IMR-90 (cell line): ENCODE results near the gene PTPRH. TPM values are rescaled to one million over a fixed set of nuclear protein-coding genes. Genes with fewer than 3 reads are reported as not detected.

Experiments used
- ATAC-seq: fragments of 200-7000 bp; cut with Tn5 transposase; 2 replicates; pipeline ENCODE4 v1.9.1; 2020; ENCODE audit warnings: low read depth, mild to moderate bottlenecking, moderate library complexity
- BruUV-seq: library from RNA; stranded (reverse); fragments of 400-500 nt; replicated peaks from 2 replicates; lab custom pipeline; 2021; lab: Mats Ljungman, UMichigan
- CTCF ChIA-PET: fragments of 300-600 bp; formaldehyde crosslinking; extraction: SDS; loops from one replicate; lab custom pipeline; 2021; ENCODE audit warnings: antibody characterized with exemption; lab: Yijun Ruan, JAX
- POLR2A ChIA-PET: fragments of 300-600 bp; sonication (Branson Sonifier 250); formaldehyde crosslinking; loops from one replicate; lab custom pipeline; 2022; ENCODE audit warnings: antibody characterized with exemption; ENCODE audit not compliant: unreplicated experiment; lab: Charles Lee
- DNase-seq: peaks from one replicate; pipeline ENCODE4 v3.0.0; 2013
- H2AFZ ChIP-seq: replicated peaks from 2 replicates; pipeline ENCODE3; 2013; ENCODE audit warnings: low read length, mild to moderate bottlenecking; ENCODE audit not compliant: poor library complexity
- H2AK5ac ChIP-seq: 2 replicates; pipeline ENCODE4 v1.6.1; 2013; ENCODE audit warnings: low read depth, low read length, inconsistent platforms
- H2AK9ac ChIP-seq: replicated peaks from 2 replicates; pipeline ENCODE3; 2013; ENCODE audit warnings: mild to moderate bottlenecking, low read depth, low read length, moderate library complexity; ENCODE audit not compliant: poor library complexity
- H2BK120ac ChIP-seq: 2 replicates; pipeline ENCODE4 v1.6.1; 2013; ENCODE audit warnings: low read depth, low read length, inconsistent platforms
- H2BK15ac ChIP-seq: 3 replicates; pipeline ENCODE4 v1.6.1; 2013; ENCODE audit warnings: low read depth, low read length, inconsistent platforms
- H2BK20ac ChIP-seq: 2 replicates; pipeline ENCODE4 v1.6.1; 2013; ENCODE audit warnings: low read depth, mild to moderate bottlenecking, inconsistent platforms, low read length, moderate library complexity
- H2BK5ac ChIP-seq: 2 replicates; pipeline ENCODE4 v1.6.1; 2013; ENCODE audit warnings: mild to moderate bottlenecking, low read depth, low read length, inconsistent platforms; ENCODE audit not compliant: poor library complexity, severe bottlenecking
- H3K14ac ChIP-seq: replicated peaks from 2 replicates; pipeline ENCODE4 v1.6.1; 2013; ENCODE audit warnings: low read depth, low read length, inconsistent platforms
- H3K18ac ChIP-seq: 2 replicates; pipeline ENCODE4 v1.6.1; 2013; ENCODE audit warnings: low read depth, low read length, control low read depth
- H3K23ac ChIP-seq: 2 replicates; pipeline ENCODE4 v1.6.1; 2013; ENCODE audit warnings: low read depth, low read length, inconsistent platforms
- H3K27ac ChIP-seq: 2 replicates; pipeline ENCODE4 v1.5.1; 2013; ENCODE audit warnings: mild to moderate bottlenecking, control low read depth, low read length; ENCODE audit not compliant: insufficient read depth
- H3K27me3 ChIP-seq: 2 replicates; pipeline ENCODE4 v1.6.1; 2013; ENCODE audit warnings: low read length; ENCODE audit not compliant: control insufficient read depth, insufficient read depth
- H3K36me3 ChIP-seq: 2 replicates; pipeline ENCODE4 v1.6.1; 2013; ENCODE audit warnings: low read length, mixed read lengths; ENCODE audit not compliant: control insufficient read depth, insufficient read depth
- H3K4ac ChIP-seq: 2 replicates; pipeline ENCODE4 v1.6.1; 2013; ENCODE audit warnings: low read depth, low read length, inconsistent platforms
- H3K4me1 ChIP-seq: 2 replicates; pipeline ENCODE4 v1.6.1; 2013; ENCODE audit warnings: low read length, mixed read lengths; ENCODE audit not compliant: control insufficient read depth, insufficient read depth
- H3K4me2 ChIP-seq: 2 replicates; pipeline ENCODE4 v1.6.1; 2013; ENCODE audit warnings: low read depth, mild to moderate bottlenecking, control low read depth, low read length, moderate library complexity
- H3K4me3 ChIP-seq: 2 replicates; pipeline ENCODE4 v1.5.1; 2013; ENCODE audit warnings: low read depth, mild to moderate bottlenecking, control low read depth, low read length, moderate library complexity; ENCODE audit not compliant: insufficient read depth
- H3K56ac ChIP-seq: 2 replicates; pipeline ENCODE4 v1.6.1; 2013; ENCODE audit warnings: low read length, inconsistent platforms; ENCODE audit not compliant: insufficient read depth; ENCODE audit errors: extremely low read depth
- H3K79me1 ChIP-seq, 2 experiments: 2 replicates each; pipeline ENCODE4 v1.6.1; 2013; ENCODE audit warnings: low read length in 2 of 2, inconsistent platforms in 1 of 2, low read depth in 1 of 2
- H3K9ac ChIP-seq: 2 replicates; pipeline ENCODE4 v1.6.1; 2013; ENCODE audit warnings: low read depth, low read length, control low read depth
- H3K9me1 ChIP-seq: 2 replicates; pipeline ENCODE4 v1.6.1; 2013; ENCODE audit warnings: low read length, inconsistent platforms; ENCODE audit not compliant: insufficient read depth
- H3K9me3 ChIP-seq: 2 replicates; pipeline ENCODE4 v1.6.1; 2013; ENCODE audit warnings: low read length; ENCODE audit not compliant: control insufficient read depth, insufficient read depth
- H4K20me1 ChIP-seq: 2 replicates; pipeline ENCODE4 v1.6.1; 2013; ENCODE audit warnings: low read length, inconsistent platforms; ENCODE audit not compliant: insufficient read depth
- H4K5ac ChIP-seq: 2 replicates; pipeline ENCODE4 v1.6.1; 2013; ENCODE audit warnings: mild to moderate bottlenecking, low read depth, low read length, control low read depth
- H4K8ac ChIP-seq, 2 experiments: 2 replicates each; pipeline ENCODE4 v1.6.1; 2013; ENCODE audit warnings: low read depth in 2 of 2, low read length in 2 of 2, control low read depth in 1 of 2, inconsistent platforms in 1 of 2
- H4K91ac ChIP-seq: 2 replicates; pipeline ENCODE4 v1.6.1; 2013; ENCODE audit warnings: low read depth, low read length, inconsistent platforms; ENCODE audit not compliant: insufficient read depth
- BHLHE40 ChIP-seq: fragments of 150-350 bp; IDR thresholded peaks from 2 replicates; pipeline ENCODE4 v1.6.1; 2016; ENCODE audit warnings: mild to moderate bottlenecking, low read depth, low read length
- FOS ChIP-seq: fragments of 150-350 bp; IDR thresholded peaks from 2 replicates; pipeline ENCODE4 v1.6.1; 2016; ENCODE audit warnings: low read depth, low read length
- MAZ ChIP-seq: IDR thresholded peaks from 2 replicates; pipeline ENCODE4 v1.6.1; 2012; ENCODE audit warnings: low read depth, mild to moderate bottlenecking, low read length, improper control_type of control experiment, moderate library complexity, borderline replicate concordance
- POLR2A ChIP-seq: IDR thresholded peaks from 2 replicates; pipeline ENCODE4 v1.6.1; 2012; ENCODE audit warnings: mild to moderate bottlenecking, low read depth, low read length
- RFX5 ChIP-seq: IDR thresholded peaks from 2 replicates; pipeline ENCODE4 v1.8.0; 2012; ENCODE audit warnings: low read depth, mild to moderate bottlenecking, low read length, moderate library complexity
- WGBS, 2 experiments: methylation state at CpG; one replicate each; pipeline versions ENCODE4 v1.1.5 to v1.1.7; 2013; ENCODE audit warnings: missing lambda C conversion rate in 2 of 2; ENCODE audit not compliant: insufficient read length in 1 of 2; ENCODE audit errors: extremely low coverage in 2 of 2; 5-methylcytosine and 5-hydroxymethylcytosine counted together
- dilution Hi-C: fragments of 300-500 bp; cut with HindIII; formaldehyde crosslinking; loops from one replicate; pipeline ENCODE4 v1.14.3; 2018; ENCODE audit warnings: low sequenced_read_pairs; ENCODE audit not compliant: unreplicated experiment
- in situ Hi-C: fragments of 300-500 bp; cut with MboI; formaldehyde crosslinking; loops from 3 replicates; pipeline ENCODE4 v1.14.3; 2019; ENCODE audit warnings: low sequenced_read_pairs, inconsistent platforms, mixed read lengths
- intact Hi-C: fragments of 100-400 bp; cut with micrococcal nuclease; formaldehyde crosslinking; loops from 2 replicates; pipeline ENCODE4 v1.10.0; 2022
- polyA plus RNA-seq, 3 experiments: library from polyadenylated mRNA; depleted of rRNA; stranded (reverse); fragments of >200 nt; gene quantifications; 2 replicates each; pipeline ENCODE4 v1.2.3, GENCODE V29; 2012; ENCODE audit warnings: low replicate concordance in 1 of 3
- total RNA-seq: library from RNA; depleted of rRNA; stranded (reverse); fragments of >200 nt; gene quantifications from 2 replicates; pipeline ENCODE4 v1.2.3, GENCODE V29; 2012
- TF ChIP-seq, protein P1 (sequence below): fragments of 150-350 bp; IDR thresholded peaks from 2 replicates; pipeline ENCODE4 v1.6.1; 2017; ENCODE audit warnings: mild to moderate bottlenecking, antibody characterized with exemption, low read length, low read depth

Gene PTPRH
- total and polyA plus RNA-seq, 2 of the 4 experiments (the other 2 are of a cell fraction) = 1.3 to 3.4 TPM

DNA sequence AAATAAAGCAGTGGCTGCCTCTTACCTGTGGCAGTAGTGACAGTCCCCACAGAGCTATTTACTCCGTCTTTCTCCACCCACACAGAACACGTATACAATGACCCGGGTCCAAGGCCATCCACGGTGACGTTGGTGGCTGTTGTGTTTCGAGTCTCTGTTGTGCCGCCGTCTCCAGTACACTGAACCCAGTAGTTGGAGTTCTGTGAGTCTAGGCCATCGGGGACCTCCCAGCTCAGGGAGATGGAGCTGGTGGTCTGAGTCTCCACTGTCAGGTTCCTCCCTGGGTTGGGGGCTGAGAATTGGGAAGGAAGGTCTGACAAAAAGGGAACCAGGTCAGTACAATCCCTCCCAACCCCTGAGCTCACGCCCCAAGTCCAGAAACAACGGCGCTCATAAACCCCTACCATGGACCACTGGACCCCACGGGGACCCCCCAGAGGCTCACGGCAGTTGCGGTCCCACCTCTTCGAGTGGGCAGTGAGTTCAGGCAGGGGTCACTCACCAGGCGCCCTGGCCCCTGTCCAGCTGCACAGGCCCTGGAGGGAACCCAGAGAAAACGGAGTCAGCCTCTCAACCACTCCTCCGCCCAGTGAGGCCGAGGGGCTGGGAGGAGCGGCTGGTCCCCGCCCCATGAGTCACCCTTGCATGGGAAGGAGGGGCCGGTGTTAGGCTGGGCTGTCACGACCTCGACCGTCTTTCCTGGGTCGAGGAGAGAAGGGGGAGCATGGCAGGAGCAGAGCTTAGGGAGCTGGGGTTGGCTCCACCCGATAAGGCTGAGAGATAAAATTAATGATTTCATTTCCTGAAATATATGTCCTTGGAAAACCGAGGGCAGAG lies 2.4 kb downstream of the PTPRH start:
- Histone ChIP-seq H2BK15ac (peak overlapping the region; percentile 85; the same call in 1 of the 3 replicates), H2AFZ (peak overlapping the region; percentile 86), H3K27ac (peak overlapping the region; percentile 21), H3K9ac (no peak overlapping the region), H4K20me1 (peaks cover 8% of the 10 kb centered on the region), H4K8ac (peak overlapping the region in 1 of 2 experiments; percentile 74; a peak in 2 of 4 replicates), H3K4me1 (peaks cover 21% of the 10 kb centered on the region), H3K36me3 (no peaks in the 10 kb centered on the region), H3K79me1 (no peaks in the 10 kb centered on the region), H3K23ac (no peak overlapping the region), H3K4ac (peak overlapping the region; percentile 46; the same call in 1 of the 2 replicates), H2AK9ac (peak overlapping the region; percentile 73), H3K14ac (no peak overlapping the region), H2AK5ac (peak overlapping the region; percentile 84), H3K4me2 (peak overlapping the region; percentile 47), H3K18ac (no peak overlapping the region), H4K5ac (no peak overlapping the region), H3K9me1 (peaks cover 8% of the 10 kb centered on the region; the same call in 1 of the 2 replicates), H4K91ac (peak overlapping the region; percentile 30; the same call in 1 of the 2 replicates), H2BK5ac (peak overlapping the region; percentile 41), H3K27me3 (no peaks in the 10 kb centered on the region), H3K9me3 (no peaks in the 10 kb centered on the region), H2BK120ac (peak overlapping the region; percentile 40), H3K4me3 (no peak overlapping the region), H3K56ac (no peak overlapping the region), H2BK20ac (peak overlapping the region; percentile 28; the same call in 1 of the 2 replicates)
- peak; percentile 86 for DNase-seq
- dilution Hi-C loops (no loop called here), intact Hi-C loops (no loop called here), in situ Hi-C loops (no loop called here)
- 3% methylated on average over 6 of the region's 29 CpGs; no CpG with 5 or more reads in 1 of the 2 experiments for WGBS, 2 experiments
- no TSS peak for BruUV-seq
- ATAC-seq = peak; percentile 97
- CTCF ChIA-PET = interaction anchor here (1.0 kb wide), 1 partner anchor 47 kb away, joined by 3 read pairs; no protein-coding TSS in a partner anchor
- POLR2A ChIA-PET = no interaction called here
- TF ChIP-seq, protein P1, sequence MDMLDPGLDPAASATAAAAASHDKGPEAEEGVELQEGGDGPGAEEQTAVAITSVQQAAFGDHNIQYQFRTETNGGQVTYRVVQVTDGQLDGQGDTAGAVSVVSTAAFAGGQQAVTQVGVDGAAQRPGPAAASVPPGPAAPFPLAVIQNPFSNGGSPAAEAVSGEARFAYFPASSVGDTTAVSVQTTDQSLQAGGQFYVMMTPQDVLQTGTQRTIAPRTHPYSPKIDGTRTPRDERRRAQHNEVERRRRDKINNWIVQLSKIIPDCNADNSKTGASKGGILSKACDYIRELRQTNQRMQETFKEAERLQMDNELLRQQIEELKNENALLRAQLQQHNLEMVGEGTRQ = no peak
- TF ChIP-seq FOS = peak; percentile 82
- TF ChIP-seq MAZ = peak; percentile 81
- peak; percentile 67 for TF ChIP-seq POLR2A
- 0 out of 2 replicates have a peak, but pooled peaks have one; percentile 14 for TF ChIP-seq BHLHE40
- TF ChIP-seq RFX5 = no peak
